Measurements from ENCODE around the gene RPS6KB1. TPM values are rescaled to one million over a fixed set of nuclear protein-coding genes. Genes with fewer than 3 reads are reported as not detected.
A peak's percentile ranks its signal among the peaks of the same experiment; 100 is the strongest.
"Not testable (repeated sequence)": the region's sequence is repeated elsewhere in the genome, so short reads cannot be mapped to it uniquely, and the experiment has no call there.

RPS6KB1 gene
- total RNA-seq, 1 experiment from 2014 or later = 48.4 TPM

DNA sequence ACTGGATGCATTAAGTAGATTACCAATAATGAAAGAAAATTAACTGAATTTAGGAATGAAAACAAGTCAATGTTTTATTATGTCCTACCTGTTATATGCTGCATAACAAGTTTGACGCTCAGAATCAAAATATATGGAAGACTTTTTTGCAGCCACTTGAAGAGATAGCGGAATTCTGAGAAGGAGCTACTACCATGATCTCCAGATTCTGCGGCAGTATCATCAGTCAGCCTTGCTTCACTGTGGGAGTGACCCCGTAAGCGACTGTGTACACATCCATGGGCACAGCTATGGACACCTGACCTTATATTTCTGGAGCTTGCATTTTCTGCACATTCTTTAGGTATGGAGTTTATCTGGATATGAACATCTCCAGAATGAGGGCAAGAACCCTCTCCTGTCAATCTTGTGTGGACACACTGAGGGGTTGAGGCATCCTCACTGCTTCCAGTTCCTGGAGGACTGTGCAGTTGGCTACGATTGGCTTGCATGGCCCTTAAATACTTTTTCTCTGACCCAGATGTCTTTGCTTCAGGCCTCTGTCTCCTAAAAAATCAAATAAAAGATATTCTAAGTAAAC, 69.9 kb downstream of the RPS6KB1 start:
- H3K9me3 Mint-ChIP-seq (ENCODE audit: unreplicated experiment) = no peaks in the 10 kb centered on the region
- DNase-seq (ENCODE audit: unreplicated experiment) = no peak
- TF ChIP-seq, protein P1, sequence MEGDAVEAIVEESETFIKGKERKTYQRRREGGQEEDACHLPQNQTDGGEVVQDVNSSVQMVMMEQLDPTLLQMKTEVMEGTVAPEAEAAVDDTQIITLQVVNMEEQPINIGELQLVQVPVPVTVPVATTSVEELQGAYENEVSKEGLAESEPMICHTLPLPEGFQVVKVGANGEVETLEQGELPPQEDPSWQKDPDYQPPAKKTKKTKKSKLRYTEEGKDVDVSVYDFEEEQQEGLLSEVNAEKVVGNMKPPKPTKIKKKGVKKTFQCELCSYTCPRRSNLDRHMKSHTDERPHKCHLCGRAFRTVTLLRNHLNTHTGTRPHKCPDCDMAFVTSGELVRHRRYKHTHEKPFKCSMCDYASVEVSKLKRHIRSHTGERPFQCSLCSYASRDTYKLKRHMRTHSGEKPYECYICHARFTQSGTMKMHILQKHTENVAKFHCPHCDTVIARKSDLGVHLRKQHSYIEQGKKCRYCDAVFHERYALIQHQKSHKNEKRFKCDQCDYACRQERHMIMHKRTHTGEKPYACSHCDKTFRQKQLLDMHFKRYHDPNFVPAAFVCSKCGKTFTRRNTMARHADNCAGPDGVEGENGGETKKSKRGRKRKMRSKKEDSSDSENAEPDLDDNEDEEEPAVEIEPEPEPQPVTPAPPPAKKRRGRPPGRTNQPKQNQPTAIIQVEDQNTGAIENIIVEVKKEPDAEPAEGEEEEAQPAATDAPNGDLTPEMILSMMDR (IDR thresholded peaks at IDR 0.05; ENCODE audit: unreplicated experiment) = no peak
- peak overlapping the region; percentile 92 for H3K4me3 Mint-ChIP-seq (ENCODE audit: unreplicated experiment)
- no peak overlapping the region for H3K27ac Mint-ChIP-seq (ENCODE audit: low read depth, unreplicated experiment)
- H3K27me3 Mint-ChIP-seq (ENCODE audit: insufficient read depth, unreplicated experiment) = no peaks in the 10 kb centered on the region
- peaks cover 38% of the 10 kb centered on the region for H3K36me3 Mint-ChIP-seq (ENCODE audit: insufficient read depth, unreplicated experiment)
- POLR2A ChIA-PET = interaction anchor here (0.7 to 3.1 kb wide), 5 partner anchors 11 to 1559 kb away, joined by 3 to 15 read pairs (median 7); partner anchors contain the start of genes RPS6KB1 and TUBD1
- CTCF ChIA-PET = interaction anchor here (0.9 kb wide), 1 partner anchor 74 kb away, joined by 3 read pairs; no protein-coding TSS in a partner anchor
- intact Hi-C loops (cut with micrococcal nuclease) = no loop called here
- peaks cover 11% of the 10 kb centered on the region for H3K4me1 Mint-ChIP-seq (ENCODE audit: insufficient read depth, unreplicated experiment)
- no TSS peak for BruUV-seq (replicated peaks)

DNA sequence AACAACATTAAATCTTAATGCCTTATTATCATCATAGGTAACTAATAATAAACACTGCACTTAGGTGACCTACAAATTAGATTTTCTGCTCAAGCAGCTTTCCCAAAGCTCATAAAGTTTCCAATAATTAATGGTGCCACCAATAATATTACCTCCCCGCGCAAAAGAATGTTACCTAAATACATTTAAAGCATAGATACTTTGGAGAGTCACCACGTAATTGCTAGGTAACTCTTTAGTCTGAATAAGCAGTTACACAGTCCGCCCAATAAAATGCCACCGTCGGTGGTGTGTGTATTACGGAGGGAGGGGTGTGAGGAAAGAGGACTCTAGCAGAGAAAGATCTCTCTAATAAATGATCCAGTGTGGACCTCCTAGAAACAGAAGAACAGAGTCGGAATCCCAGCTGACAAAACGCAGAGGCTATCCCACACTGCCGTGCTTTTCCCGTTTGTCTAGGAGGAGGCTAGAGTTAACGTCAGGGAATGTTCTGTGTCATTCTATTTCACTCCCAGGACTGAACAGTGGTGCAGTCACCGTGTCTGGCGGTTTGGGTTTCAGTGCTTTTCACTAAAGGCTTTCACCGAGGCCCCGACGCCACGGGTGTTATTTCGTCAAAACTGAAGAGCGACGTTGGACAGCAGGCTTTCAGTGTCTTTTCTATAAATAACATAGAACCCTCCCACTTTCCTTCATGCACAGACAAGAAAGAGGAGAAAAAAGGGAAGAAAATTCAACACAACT, 71.0 kb downstream of the RPS6KB1 start:
- Mint-ChIP-seq H3K9me3 (ENCODE audit: unreplicated experiment) (no peaks in the 10 kb centered on the region), H3K27me3 (ENCODE audit: insufficient read depth, unreplicated experiment) (no peaks in the 10 kb centered on the region), H3K4me1 (ENCODE audit: insufficient read depth, unreplicated experiment) (peaks cover 11% of the 10 kb centered on the region), H3K4me3 (ENCODE audit: unreplicated experiment) (peak overlapping the region; percentile 92), H3K27ac (ENCODE audit: low read depth, unreplicated experiment) (peak overlapping the region; percentile 89), H3K36me3 (ENCODE audit: insufficient read depth, unreplicated experiment) (peaks cover 35% of the 10 kb centered on the region)
- TF ChIP-seq, protein P1 (IDR thresholded peaks at IDR 0.05; ENCODE audit: unreplicated experiment) = no peak
- POLR2A ChIA-PET = interaction anchor here (0.6 to 3.1 kb wide), 11 partner anchors 10 to 1322 kb away, joined by 3 to 15 read pairs (median 5); partner anchors contain the start of genes PTRH2, RPS6KB1, TUBD1 and VMP1
- intact Hi-C loops (cut with micrococcal nuclease) = no loop called here
- CTCF ChIA-PET = interaction anchor here (0.5 to 1.6 kb wide), 3 partner anchors 34 to 74 kb away, joined by 3 to 6 read pairs (median 4); no protein-coding TSS in a partner anchor
- DNase-seq (ENCODE audit: unreplicated experiment) = peak; percentile 45
- TSS peak; percentile 47 for BruUV-seq (replicated peaks)

DNA sequence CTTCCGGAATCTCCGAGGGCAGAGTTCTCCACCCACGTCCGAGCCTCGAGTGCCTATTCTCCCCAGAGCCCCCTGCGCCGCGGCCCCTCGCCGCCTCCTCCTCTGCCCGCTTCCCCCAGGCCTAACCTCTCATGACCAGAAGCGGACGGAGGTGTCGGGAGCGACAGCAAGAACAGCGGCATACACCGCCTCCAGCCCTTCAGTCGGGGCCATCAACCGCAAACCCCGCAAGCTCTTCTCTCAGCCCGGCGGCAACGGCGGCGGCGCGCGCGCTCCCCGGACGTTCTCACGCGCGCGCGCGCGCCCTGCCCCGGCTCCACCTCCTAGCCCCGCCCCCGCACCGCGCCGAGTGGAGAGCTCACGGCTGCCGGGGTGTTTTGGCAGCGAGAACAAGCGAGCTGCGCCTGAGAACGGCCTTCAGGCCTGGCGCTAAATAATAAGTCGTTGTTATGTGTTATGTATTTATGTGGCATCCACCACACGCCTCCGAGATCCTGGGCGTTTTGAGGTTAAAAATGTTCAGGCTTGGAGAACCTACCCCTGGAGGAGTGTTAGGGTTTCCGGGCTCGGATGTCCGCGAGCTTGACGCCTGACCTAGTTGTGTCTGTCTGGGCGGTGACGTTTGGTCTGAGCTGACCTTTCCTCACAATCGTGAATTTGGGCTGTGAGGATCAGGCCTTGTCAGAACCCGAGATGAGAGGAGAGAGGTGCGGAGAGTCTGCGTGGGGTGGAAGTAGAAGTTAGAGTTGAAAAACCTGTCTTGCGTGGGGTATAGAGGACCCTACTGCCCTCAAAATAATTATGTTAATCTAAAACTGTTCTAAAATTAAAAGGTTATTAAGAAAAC, 71.8 kb downstream of the RPS6KB1 start, which contains the start of gene RNFT1:
Gene RNFT1 (minus strand): TSS at position 259 of the 847 bp plus-strand sequence. CDS start 77 bp downstream, at position 182.
- Mint-ChIP-seq H3K36me3 (ENCODE audit: insufficient read depth, unreplicated experiment) (peaks cover 27% of the 10 kb centered on the region), H3K27ac (ENCODE audit: low read depth, unreplicated experiment) (peak within 1 kb of the TSS; percentile 89), H3K27me3 (ENCODE audit: insufficient read depth, unreplicated experiment) (no peaks in the 10 kb centered on the region), H3K4me1 (ENCODE audit: insufficient read depth, unreplicated experiment) (peaks cover 11% of the 10 kb centered on the region), H3K9me3 (ENCODE audit: unreplicated experiment) (no peaks in the 10 kb centered on the region), H3K4me3 (ENCODE audit: unreplicated experiment) (peak within 1 kb of the TSS; percentile 92)
- TF ChIP-seq, protein P1 (IDR thresholded peaks at IDR 0.05; ENCODE audit: unreplicated experiment) = no peak
- intact Hi-C loops (cut with micrococcal nuclease) = no loop called here
- POLR2A ChIA-PET = interaction anchor here (0.6 to 3.1 kb wide), 18 partner anchors 8 to 1323 kb away, joined by 3 to 15 read pairs (median 4); partner anchors contain the start of genes CLTC, PTRH2, RPS6KB1 and TUBD1
- CTCF ChIA-PET = interaction anchor here (0.5 to 1.6 kb wide), 3 partner anchors 35 to 73 kb away, joined by 3 to 6 read pairs (median 4); no protein-coding TSS in a partner anchor
- DNase-seq (ENCODE audit: unreplicated experiment) = peak; percentile 88
- BruUV-seq (replicated peaks) = TSS peak; percentile 67

DNA sequence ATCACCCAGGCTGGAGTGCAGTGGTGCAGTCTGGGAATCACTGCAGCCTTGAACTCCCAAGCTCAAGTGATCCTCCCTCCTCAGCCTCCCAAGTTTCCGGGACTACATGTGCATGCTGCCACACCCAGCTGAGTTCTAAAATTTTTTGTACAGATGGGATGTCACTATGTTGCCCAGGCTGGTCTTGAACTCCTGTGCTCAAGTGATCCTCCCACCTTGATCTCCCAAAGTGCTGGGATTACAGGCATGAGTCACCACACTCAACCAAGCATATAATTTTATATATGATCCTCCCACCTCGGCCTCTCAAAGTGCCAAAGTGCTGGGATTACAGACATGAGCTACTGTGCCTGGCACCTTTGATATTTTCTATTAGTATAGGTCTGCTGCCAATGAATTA, 78.8 kb downstream of the RPS6KB1 start:
- intact Hi-C loops (cut with micrococcal nuclease); H3K36me3 Mint-ChIP-seq (ENCODE audit: insufficient read depth, unreplicated experiment); H3K4me1 Mint-ChIP-seq (ENCODE audit: insufficient read depth, unreplicated experiment); CTCF ChIA-PET; DNase-seq (ENCODE audit: unreplicated experiment); BruUV-seq (replicated peaks); POLR2A ChIA-PET; H3K27ac Mint-ChIP-seq (ENCODE audit: low read depth, unreplicated experiment); H3K9me3 Mint-ChIP-seq (ENCODE audit: unreplicated experiment); H3K27me3 Mint-ChIP-seq (ENCODE audit: insufficient read depth, unreplicated experiment); H3K4me3 Mint-ChIP-seq (ENCODE audit: unreplicated experiment): not testable (repeated sequence)

All from MCF 10A (cell line).